GM12878 (cell line): Measurements from ENCODE around the gene HMGN4. TPM values are rescaled to one million over a fixed set of nuclear protein-coding genes. Genes with fewer than 3 reads are reported as not detected.

Experiments
- BHLHE40 ChIP-seq, 2 experiments: fragments of 450-650 bp in 1 of 2; IDR thresholded peaks; 2 replicates each; pipeline ENCODE4 v1.6.1; 2011 to 2017; ENCODE audit warnings: low read depth in 2 of 2, borderline replicate concordance in 1 of 2, improper control_type of control experiment in 1 of 2, low read length in 1 of 2, mild to moderate bottlenecking in 1 of 2
- BMI1 ChIP-seq: fragments of 450-650 bp; IDR thresholded peaks from 2 replicates; pipeline ENCODE4 v1.6.1; 2016; ENCODE audit warnings: mild to moderate bottlenecking, moderate library complexity, borderline replicate concordance
- BRCA1 ChIP-seq: IDR thresholded peaks from 2 replicates; pipeline ENCODE4 v1.6.1; 2011; ENCODE audit warnings: low read depth, low read length, improper control_type of control experiment
- CBFB ChIP-seq: IDR thresholded peaks from 2 replicates; pipeline ENCODE4 v1.6.1; 2016; ENCODE audit warnings: antibody characterized with exemption, low read depth
- CREM ChIP-seq: IDR thresholded peaks from 2 replicates; pipeline ENCODE4 v1.6.1; 2014; ENCODE audit warnings: antibody characterized with exemption, low read depth
- EZH2 ChIP-seq: IDR thresholded peaks from 2 replicates; pipeline ENCODE4 v1.6.1; 2012; ENCODE audit warnings: low read depth, mild to moderate bottlenecking, control low read depth, inconsistent platforms, low read length, borderline replicate concordance; ENCODE audit not compliant: control insufficient read depth
- GABPA ChIP-seq: IDR thresholded peaks from 2 replicates; pipeline ENCODE4 v1.6.1; 2014; ENCODE audit warnings: antibody characterized with exemption, low read depth, mild to moderate bottlenecking, inconsistent platforms
- KLF5 ChIP-seq: fragments of 450-650 bp; IDR thresholded peaks from 2 replicates; pipeline ENCODE4 v1.6.1; 2014; ENCODE audit warnings: mild to moderate bottlenecking; ENCODE audit not compliant: partially characterized antibody
- MEF2B ChIP-seq: fragments of 450-650 bp; IDR thresholded peaks from 2 replicates; pipeline ENCODE4 v1.6.1; 2018; ENCODE audit warnings: mild to moderate bottlenecking, moderate library complexity; ENCODE audit not compliant: partially characterized antibody, poor library complexity, severe bottlenecking
- MTA3 ChIP-seq: IDR thresholded peaks from 2 replicates; pipeline ENCODE4 v1.6.1; 2012; ENCODE audit warnings: low read length, inconsistent platforms, borderline replicate concordance
- NR2C1 ChIP-seq: fragments of 450-650 bp; IDR thresholded peaks from 2 replicates; pipeline ENCODE4 v1.6.1; 2017; ENCODE audit warnings: antibody characterized with exemption, mild to moderate bottlenecking, moderate library complexity
- RAD51 ChIP-seq: fragments of 450-650 bp; IDR thresholded peaks from 2 replicates; pipeline ENCODE4 v1.6.1; 2016; ENCODE audit warnings: moderate library complexity, mild to moderate bottlenecking, inconsistent platforms
- RBBP5 ChIP-seq: fragments of 200-600 bp; sonication (generic); conservative IDR thresholded peaks from 2 replicates; pipeline ENCODE4 v1.6.1; 2016
- RUNX3 ChIP-seq: IDR thresholded peaks from 2 replicates; pipeline ENCODE4 v1.6.1; 2012; ENCODE audit warnings: low read length, inconsistent platforms
- SIX5 ChIP-seq: IDR thresholded peaks from 2 replicates; pipeline ENCODE4 v1.6.1; 2011; ENCODE audit warnings: mild to moderate bottlenecking, low read depth, low read length, moderate library complexity; ENCODE audit not compliant: severe bottlenecking
- SMAD5 ChIP-seq: IDR thresholded peaks from 2 replicates; pipeline ENCODE4 v1.6.1; 2016; ENCODE audit warnings: antibody characterized with exemption, low read depth
- SMARCA5 ChIP-seq: fragments of 450-650 bp; IDR thresholded peaks from 2 replicates; pipeline ENCODE4 v1.6.1; 2017; ENCODE audit warnings: mild to moderate bottlenecking
- SREBF1 ChIP-seq: IDR thresholded peaks from 2 replicates; pipeline ENCODE4 v1.6.1; 2012; ENCODE audit warnings: mild to moderate bottlenecking, low read length
- SREBF2 ChIP-seq: IDR thresholded peaks from 2 replicates; pipeline ENCODE4 v1.6.1; 2012; ENCODE audit warnings: mild to moderate bottlenecking, low read length
- TCF7 ChIP-seq: IDR thresholded peaks from 2 replicates; pipeline ENCODE4 v1.6.1; 2014; ENCODE audit warnings: antibody characterized with exemption, borderline replicate concordance
- ZBTB4 ChIP-seq: fragments of 450-650 bp; formaldehyde crosslinking; IDR thresholded peaks from 2 replicates; pipeline ENCODE4 v1.4.0; 2022; ENCODE audit warnings: mild to moderate bottlenecking, moderate library complexity
- polyA plus RNA-seq, 11 experiments: library from polyadenylated mRNA; depleted of rRNA in 4 of 11; unstranded in 6 of 11; stranded (reverse) in 5 of 11; fragments of >200 nt; fragmentation: Nextera tagmentation in 4 of 11; fragmentation: Illumina TruSeq in 1 of 11; extraction: Ambion mirVana in 4 of 11; extraction: Trizol in 1 of 11; gene quantifications; 1 replicate in 1 of 11; 2 replicates in 10 of 11; pipeline versions ENCODE4 v1.2.1 to v1.2.3, GENCODE V29; 2011 to 2016; ENCODE audit warnings: inconsistent platforms in 2 of 11, missing spikeins in 2 of 11, low read depth in 1 of 11
- total RNA-seq, 4 experiments: library from RNA; depleted of rRNA in 3 of 4; stranded (reverse); fragments of >200 nt in 3 of 4; fragmentation: Illumina TruSeq in 1 of 4; extraction: Trizol in 1 of 4; gene quantifications; 2 replicates each; pipeline versions ENCODE4 v1.2.1 to v1.2.3, GENCODE V29; 2013 to 2021
- TF ChIP-seq, protein P1 (sequence below): IDR thresholded peaks from 2 replicates; pipeline ENCODE4 v1.6.1; 2012; ENCODE audit warnings: low read length, inconsistent platforms
- TF ChIP-seq, protein P2 (sequence below): IDR thresholded peaks from 2 replicates; pipeline ENCODE4 v1.6.1; 2012; ENCODE audit warnings: low read depth, low read length, improper control_type of control experiment
- TF ChIP-seq, protein P3 (sequence below): fragments of 450-650 bp; IDR thresholded peaks from 2 replicates; pipeline ENCODE4 v1.6.1; 2017; ENCODE audit warnings: mild to moderate bottlenecking

The HMGN4 gene
- total and polyA plus RNA-seq, 10 of the 15 experiments (the other 5 are each of a cell fraction or from before 2014, with no cell fraction given) = 26.7 to 99.1 (median 76.7) TPM

GRCh38 chr6:26553635-26554446 is 15.7 kb downstream of the HMGN4 start (continued):
- TF ChIP-seq SMARCA5 (peak; percentile 80), SREBF1 (no peak), TCF7 (0 out of 2 replicates have a peak, but pooled peaks have one; percentile 23), MTA3 (no peak), NR2C1 (no peak), RAD51 (no peak), ZBTB4 (CRISPR knock-in tag) (0 out of 2 replicates have a peak, but pooled peaks have one; percentile 66), BHLHE40 (IDR thresholded peaks at IDR 0.05; ENCODE audit: borderline replicate concordance in 1 of 2, low read depth in 2 of 2, low read length in 1 of 2) (peak; percentile 41 to 50; a peak in 1 of 4 replicates), GABPA (peak; percentile 64; the same call in 1 of the 2 replicates), SMAD5 (no peak), RBBP5 (no peak), BRCA1 (no peak), SREBF2 (peak; percentile 93), KLF5 (peak; percentile 88), EZH2 (no peak), CREM (0 out of 2 replicates have a peak, but pooled peaks have one; percentile 45), BMI1 (no peak), CBFB (peak; percentile 65), RUNX3 (peak; percentile 32; the same call in 1 of the 2 replicates), SIX5 (no peak), MEF2B (no peak)
- TF ChIP-seq, protein P1, sequence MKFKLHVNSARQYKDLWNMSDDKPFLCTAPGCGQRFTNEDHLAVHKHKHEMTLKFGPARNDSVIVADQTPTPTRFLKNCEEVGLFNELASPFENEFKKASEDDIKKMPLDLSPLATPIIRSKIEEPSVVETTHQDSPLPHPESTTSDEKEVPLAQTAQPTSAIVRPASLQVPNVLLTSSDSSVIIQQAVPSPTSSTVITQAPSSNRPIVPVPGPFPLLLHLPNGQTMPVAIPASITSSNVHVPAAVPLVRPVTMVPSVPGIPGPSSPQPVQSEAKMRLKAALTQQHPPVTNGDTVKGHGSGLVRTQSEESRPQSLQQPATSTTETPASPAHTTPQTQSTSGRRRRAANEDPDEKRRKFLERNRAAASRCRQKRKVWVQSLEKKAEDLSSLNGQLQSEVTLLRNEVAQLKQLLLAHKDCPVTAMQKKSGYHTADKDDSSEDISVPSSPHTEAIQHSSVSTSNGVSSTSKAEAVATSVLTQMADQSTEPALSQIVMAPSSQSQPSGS = peak; percentile 2; the same call in 1 of the 2 replicates
- TF ChIP-seq, protein P2, sequence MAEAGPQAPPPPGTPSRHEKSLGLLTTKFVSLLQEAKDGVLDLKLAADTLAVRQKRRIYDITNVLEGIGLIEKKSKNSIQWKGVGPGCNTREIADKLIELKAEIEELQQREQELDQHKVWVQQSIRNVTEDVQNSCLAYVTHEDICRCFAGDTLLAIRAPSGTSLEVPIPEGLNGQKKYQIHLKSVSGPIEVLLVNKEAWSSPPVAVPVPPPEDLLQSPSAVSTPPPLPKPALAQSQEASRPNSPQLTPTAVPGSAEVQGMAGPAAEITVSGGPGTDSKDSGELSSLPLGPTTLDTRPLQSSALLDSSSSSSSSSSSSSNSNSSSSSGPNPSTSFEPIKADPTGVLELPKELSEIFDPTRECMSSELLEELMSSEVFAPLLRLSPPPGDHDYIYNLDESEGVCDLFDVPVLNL = no peak
- TF ChIP-seq, protein P3, sequence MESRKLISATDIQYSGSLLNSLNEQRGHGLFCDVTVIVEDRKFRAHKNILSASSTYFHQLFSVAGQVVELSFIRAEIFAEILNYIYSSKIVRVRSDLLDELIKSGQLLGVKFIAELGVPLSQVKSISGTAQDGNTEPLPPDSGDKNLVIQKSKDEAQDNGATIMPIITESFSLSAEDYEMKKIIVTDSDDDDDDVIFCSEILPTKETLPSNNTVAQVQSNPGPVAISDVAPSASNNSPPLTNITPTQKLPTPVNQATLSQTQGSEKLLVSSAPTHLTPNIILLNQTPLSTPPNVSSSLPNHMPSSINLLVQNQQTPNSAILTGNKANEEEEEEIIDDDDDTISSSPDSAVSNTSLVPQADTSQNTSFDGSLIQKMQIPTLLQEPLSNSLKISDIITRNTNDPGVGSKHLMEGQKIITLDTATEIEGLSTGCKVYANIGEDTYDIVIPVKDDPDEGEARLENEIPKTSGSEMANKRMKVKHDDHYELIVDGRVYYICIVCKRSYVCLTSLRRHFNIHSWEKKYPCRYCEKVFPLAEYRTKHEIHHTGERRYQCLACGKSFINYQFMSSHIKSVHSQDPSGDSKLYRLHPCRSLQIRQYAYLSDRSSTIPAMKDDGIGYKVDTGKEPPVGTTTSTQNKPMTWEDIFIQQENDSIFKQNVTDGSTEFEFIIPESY = no peak
